ENCODE data around the gene CREBL2.
"Not testable (repeated sequence)": the region's sequence is repeated elsewhere in the genome, so short reads cannot be mapped to it uniquely, and the experiment has no call there.

Gene CREBL2

GRCh38 chr12:12598864-12599263 is 12.8 kb upstream of the CREBL2 start:
- DNase-seq (ENCODE audit: low read depth in 2 of 2), result no peak

GRCh38 chr12:12599750-12600643 is 11.7 kb upstream of the CREBL2 start:
- no peak for DNase-seq (ENCODE audit: low read depth in 2 of 2)

GRCh38 chr12:12600659-12601058 is 11.0 kb upstream of the CREBL2 start:
- DNase-seq (ENCODE audit: low read depth in 2 of 2), result no peak

GRCh38 chr12:12604740-12605139 is 6.9 kb upstream of the CREBL2 start:
- DNase-seq (ENCODE audit: low read depth in 2 of 2), result no peak

- DNase-seq (ENCODE audit: low read depth in 2 of 2), result no peak
Observed at GRCh38 chr12:12606781-12607589, 4.7 kb upstream of the CREBL2 start.

- DNase-seq (ENCODE audit: low read depth in 2 of 2), result no peak
Observed at GRCh38 chr12:12608557-12608957, 3.1 kb upstream of the CREBL2 start.

- DNase-seq (ENCODE audit: low read depth in 2 of 2), result no peak
Observed at GRCh38 chr12:12609692-12610091, 2.0 kb upstream of the CREBL2 start.

- DNase-seq (ENCODE audit: low read depth in 2 of 2), result no peak
Observed at GRCh38 chr12:12610711-12611110, 965 bp upstream of the CREBL2 start.

- DNase-seq (ENCODE audit: low read depth in 2 of 2), result no peak
Observed at GRCh38 chr12:12612358-12612757, 682 bp downstream of the CREBL2 start.

GRCh38 chr12:12613344-12613743 is 1.7 kb downstream of the CREBL2 start:
- DNase-seq (ENCODE audit: low read depth in 2 of 2), result no peak

GRCh38 chr12:12614342-12614741 is 2.7 kb downstream of the CREBL2 start:
- DNase-seq (ENCODE audit: low read depth in 2 of 2), result no peak

GRCh38 chr12:12616512-12617310 is 5.0 kb downstream of the CREBL2 start:
- DNase-seq (ENCODE audit: low read depth in 2 of 2), result no peak

GRCh38 chr12:12618064-12618463 is 6.4 kb downstream of the CREBL2 start:
- not testable (repeated sequence) for DNase-seq (ENCODE audit: low read depth in 2 of 2)

GRCh38 chr12:12620730-12621315 is 9.1 kb downstream of the CREBL2 start:
- no peak for DNase-seq (ENCODE audit: low read depth in 2 of 2)

- DNase-seq (ENCODE audit: low read depth in 2 of 2), result no peak
Observed at GRCh38 chr12:12622418-12622817, 10.7 kb downstream of the CREBL2 start.

- no peak for DNase-seq (ENCODE audit: low read depth in 2 of 2)
Observed at GRCh38 chr12:12624498-12624992, 12.9 kb downstream of the CREBL2 start.

- DNase-seq (ENCODE audit: low read depth in 2 of 2), result no peak
Observed at GRCh38 chr12:12626471-12626870, 14.8 kb downstream of the CREBL2 start.

GRCh38 chr12:12627308-12627827 is 15.7 kb downstream of the CREBL2 start:
- DNase-seq (ENCODE audit: low read depth in 2 of 2), result no peak

GRCh38 chr12:12628013-12628412 is 16.3 kb downstream of the CREBL2 start:
- DNase-seq (ENCODE audit: low read depth in 2 of 2), result no peak

- no peak for DNase-seq (ENCODE audit: low read depth in 2 of 2)
Observed at GRCh38 chr12:12630850-12631249, 19.2 kb downstream of the CREBL2 start.

GRCh38 chr12:12635651-12636050 is 24.0 kb downstream of the CREBL2 start:
- no peak for DNase-seq (ENCODE audit: low read depth in 2 of 2)
